Activated CD8-positive, alpha-beta memory T cell treated with anti-CD3 and anti-CD28 coated beads for 36 hours (primary cell): Measurements from ENCODE around the gene KRT3. TPM values are rescaled to one million over a fixed set of nuclear protein-coding genes. Genes with fewer than 3 reads are reported as not detected.

Source experiments
- CTCF ChIA-PET: fragments of 350-600 bp; sonication (Branson Sonifier 250); formaldehyde crosslinking; loops from one replicate; lab custom pipeline; 2021; ENCODE audit warnings: antibody characterized with exemption; lab: Charles Lee
- POLR2A ChIA-PET: fragments of 350-600 bp; sonication (Branson Sonifier 250); formaldehyde crosslinking; loops from one replicate; lab custom pipeline; 2021; ENCODE audit warnings: antibody characterized with exemption; lab: Charles Lee
- total RNA-seq, 2 experiments: library from RNA; stranded (reverse); gene quantifications; one replicate each; pipeline ENCODE4 v1.2.3, GENCODE V29; 2021

Gene KRT3
- total RNA-seq: not detected

GRCh38 chr12:52795694-52796428, at the start of gene KRT3:
Gene KRT3 (minus strand): TSS chr12:52796117. CDS start chr12:52796042, 75 bp downstream.
- CTCF ChIA-PET: interaction anchor here (1.1 kb wide), 1 partner anchor 89 kb away, joined by 3 read pairs; no protein-coding TSS in a partner anchor
- POLR2A ChIA-PET: no interaction called here

GRCh38 chr12:52844386-52844785, 48.5 kb upstream of the KRT3 start:
- CTCF ChIA-PET: no interaction called here
- POLR2A ChIA-PET: no interaction called here

- CTCF ChIA-PET: no interaction called here
- POLR2A ChIA-PET: no interaction called here
These were observed 43.7 kb upstream of the KRT3 start for GRCh38 chr12:52839436-52840105.

GRCh38 chr12:52838609-52839435, 42.9 kb upstream of the KRT3 start:
- ChIA-PET POLR2A (no interaction called here), CTCF (interaction anchor here (0.5 to 0.7 kb wide), 2 partner anchors 46 to 128 kb away, joined by 3 to 4 read pairs; no protein-coding TSS in a partner anchor)

- ChIA-PET CTCF (interaction anchor here (0.5 to 0.7 kb wide), 2 partner anchors 47 to 127 kb away, joined by 3 to 4 read pairs; no protein-coding TSS in a partner anchor), POLR2A (no interaction called here)
These were observed 42.1 kb upstream of the KRT3 start for GRCh38 chr12:52837781-52838608.

- ChIA-PET CTCF (interaction anchor here (1.9 kb wide), 1 partner anchor 43 kb away, joined by 5 read pairs; no protein-coding TSS in a partner anchor), POLR2A (no interaction called here)
These were observed 41.5 kb upstream of the KRT3 start for GRCh38 chr12:52837413-52837741.

- ChIA-PET POLR2A (no interaction called here), CTCF (interaction anchor here (1.9 kb wide), 1 partner anchor 43 kb away, joined by 5 read pairs; no protein-coding TSS in a partner anchor)
These were observed 40.8 kb upstream of the KRT3 start for GRCh38 chr12:52836491-52837412.

GRCh38 chr12:52836042-52836466, 40.1 kb upstream of the KRT3 start:
- CTCF ChIA-PET: interaction anchor here (1.9 kb wide), 1 partner anchor 44 kb away, joined by 5 read pairs; no protein-coding TSS in a partner anchor
- POLR2A ChIA-PET: no interaction called here

- POLR2A ChIA-PET: no interaction called here
- CTCF ChIA-PET: interaction anchor here (1.9 kb wide), 1 partner anchor 45 kb away, joined by 5 read pairs; no protein-coding TSS in a partner anchor
These were observed 39.5 kb upstream of the KRT3 start for GRCh38 chr12:52835271-52836041.

GRCh38 chr12:52834727-52835001, 38.7 kb upstream of the KRT3 start:
- ChIA-PET CTCF (no interaction called here), POLR2A (no interaction called here)

- POLR2A ChIA-PET: no interaction called here
- CTCF ChIA-PET: no interaction called here
These were observed 38.2 kb upstream of the KRT3 start, which contains the start of gene KRT79 for GRCh38 chr12:52833922-52834726. Gene KRT79 (minus strand): TSS chr12:52834311. CDS start chr12:52834260, 51 bp downstream.

- POLR2A ChIA-PET: no interaction called here
- CTCF ChIA-PET: interaction anchor here (0.9 kb wide), 1 partner anchor 46 kb away, joined by 4 read pairs; no protein-coding TSS in a partner anchor
These were observed 37.3 kb upstream of the KRT3 start for GRCh38 chr12:52832985-52833905.

GRCh38 chr12:52832451-52832850, 36.5 kb upstream of the KRT3 start:
- ChIA-PET POLR2A (no interaction called here), CTCF (interaction anchor here (0.9 kb wide), 1 partner anchor 47 kb away, joined by 4 read pairs; no protein-coding TSS in a partner anchor)

GRCh38 chr12:52831251-52831650, 35.3 kb upstream of the KRT3 start:
- ChIA-PET CTCF (no interaction called here), POLR2A (no interaction called here)
